Lung (tissue), 12 donors: ENCODE data around the gene SLC16A5. TPM values are rescaled to one million over a fixed set of nuclear protein-coding genes. Genes with fewer than 3 reads are reported as not detected.

Source experiments
- ATAC-seq: fragments of 200-7000 bp; cut with Tn5 transposase; one replicate; pipeline ENCODE4 v1.9.1; 2020; ENCODE audit warnings: moderate number of reproducible peaks; ENCODE audit not compliant: insufficient read depth, low FRiP score
- DNase-seq, 3 donors: peaks; one replicate each; pipeline ENCODE4 v3.0.0-alpha.2; 2013 to 2017
- H3K27ac ChIP-seq, 2 donors: one replicate each; pipeline ENCODE4 v1.5.1; 2013; ENCODE audit warnings: mild to moderate bottlenecking in 2 of 2, moderate library complexity in 2 of 2, control low read depth in 1 of 2, inconsistent platforms in 1 of 2, low read depth in 1 of 2, low read length in 1 of 2
- H3K27me3 ChIP-seq, 3 donors: one replicate each; pipeline ENCODE4 v1.5.1; 2013; ENCODE audit warnings: low read length in 2 of 3; ENCODE audit not compliant: control insufficient read depth in 3 of 3, insufficient read depth in 3 of 3
- H3K36me3 ChIP-seq, 4 donors: one replicate each; pipeline ENCODE4 v1.5.1; 2013; ENCODE audit warnings: low read length in 4 of 4, mild to moderate bottlenecking in 1 of 4, moderate library complexity in 1 of 4; ENCODE audit not compliant: control insufficient read depth in 4 of 4, insufficient read depth in 4 of 4
- H3K4me1 ChIP-seq, 5 donors: one replicate each; pipeline ENCODE4 v1.5.1; 2013; ENCODE audit warnings: low read length in 5 of 5, mild to moderate bottlenecking in 2 of 5, moderate library complexity in 1 of 5; ENCODE audit not compliant: control insufficient read depth in 5 of 5, insufficient read depth in 5 of 5
- H3K4me3 ChIP-seq: one replicate; pipeline ENCODE4 v1.5.1; 2013; ENCODE audit warnings: mild to moderate bottlenecking, control low read depth, moderate library complexity
- H3K9ac ChIP-seq, 2 donors: one replicate each; pipeline ENCODE4 v1.5.1; 2013; ENCODE audit warnings: low read length in 2 of 2, control low read depth in 1 of 2; ENCODE audit not compliant: insufficient read depth in 1 of 2
- H3K9me3 ChIP-seq, 4 donors: one replicate each; pipeline ENCODE4 v1.5.1; 2013; ENCODE audit warnings: low read length in 3 of 4, mild to moderate bottlenecking in 1 of 4, moderate library complexity in 1 of 4; ENCODE audit not compliant: control insufficient read depth in 4 of 4, insufficient read depth in 3 of 4
- WGBS, 2 donors: extraction: QIAGEN DNeasy Blood & Tissue Kit; methylation state at CpG; one replicate each; pipeline ENCODE4 v1.1.7; 2013; 5-methylcytosine and 5-hydroxymethylcytosine counted together
- polyA plus RNA-seq, 2 donors: library from polyadenylated mRNA; stranded (reverse); fragments of 200-250 nt; gene quantifications; one replicate each; pipeline ENCODE4 v1.2.1, GENCODE V29; 2013
- total RNA-seq, 2 donors: library from RNA; depleted of rRNA in 1 of 2; stranded (reverse); fragments of >200 nt in 1 of 2; gene quantifications; one replicate each; pipeline ENCODE4 v1.2.1, GENCODE V29; 2014 to 2021
- TF ChIP-seq, protein P1 (sequence below): IDR thresholded peaks from 2 replicates; pipeline ENCODE4 v1.5.1; 2012; ENCODE audit warnings: mild to moderate bottlenecking; ENCODE audit errors: control extremely low read depth, extremely low read depth
- donor health status: control.
- donor health status: control.
- donor health status: Bipolar disorder and iron deficiency.
- donor health status: healthy.
- donor health status: DM: yes; HTN: yes; CAD: no.

SLC16A5 gene
- total and polyA plus RNA-seq, 4 donors = 27.9 to 74.0 (median 42.4) TPM

DNA sequence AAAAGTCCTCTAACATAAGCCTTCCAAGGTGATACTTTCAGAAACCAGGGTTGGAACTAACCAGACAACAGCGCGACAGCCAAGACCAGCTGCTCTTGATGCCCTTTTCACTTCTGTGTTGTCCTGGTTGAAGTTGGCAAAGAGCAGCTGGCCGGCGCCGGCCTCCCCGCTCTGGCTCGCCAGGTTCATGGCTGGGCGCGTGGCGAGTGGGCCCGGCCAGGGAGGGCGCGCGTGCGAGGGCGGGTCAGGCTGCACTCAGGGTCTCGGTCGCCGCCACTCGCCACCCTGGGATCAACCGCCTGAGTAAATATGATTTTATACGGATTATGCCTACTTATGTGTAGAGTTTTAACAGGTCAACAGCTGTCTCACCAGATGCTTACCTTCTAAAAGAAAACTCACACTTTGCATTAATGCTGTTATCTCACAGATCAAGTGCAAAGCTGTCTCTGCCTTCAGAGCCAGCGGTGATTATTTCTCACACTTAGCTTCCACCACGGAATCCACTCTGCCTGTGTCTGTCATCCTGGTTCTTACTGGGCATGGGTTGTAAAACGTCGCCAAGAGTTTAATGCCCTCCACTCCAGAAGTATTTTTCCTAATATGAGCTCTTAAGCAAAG lies 27.2 kb upstream of the SLC16A5 start:
- no peak for ATAC-seq
- 93 to 96% methylated on average over 26 of the region's 26 CpGs for WGBS, 2 donors
- no peak overlapping the region for H3K4me3 ChIP-seq
- TF ChIP-seq, protein P1, sequence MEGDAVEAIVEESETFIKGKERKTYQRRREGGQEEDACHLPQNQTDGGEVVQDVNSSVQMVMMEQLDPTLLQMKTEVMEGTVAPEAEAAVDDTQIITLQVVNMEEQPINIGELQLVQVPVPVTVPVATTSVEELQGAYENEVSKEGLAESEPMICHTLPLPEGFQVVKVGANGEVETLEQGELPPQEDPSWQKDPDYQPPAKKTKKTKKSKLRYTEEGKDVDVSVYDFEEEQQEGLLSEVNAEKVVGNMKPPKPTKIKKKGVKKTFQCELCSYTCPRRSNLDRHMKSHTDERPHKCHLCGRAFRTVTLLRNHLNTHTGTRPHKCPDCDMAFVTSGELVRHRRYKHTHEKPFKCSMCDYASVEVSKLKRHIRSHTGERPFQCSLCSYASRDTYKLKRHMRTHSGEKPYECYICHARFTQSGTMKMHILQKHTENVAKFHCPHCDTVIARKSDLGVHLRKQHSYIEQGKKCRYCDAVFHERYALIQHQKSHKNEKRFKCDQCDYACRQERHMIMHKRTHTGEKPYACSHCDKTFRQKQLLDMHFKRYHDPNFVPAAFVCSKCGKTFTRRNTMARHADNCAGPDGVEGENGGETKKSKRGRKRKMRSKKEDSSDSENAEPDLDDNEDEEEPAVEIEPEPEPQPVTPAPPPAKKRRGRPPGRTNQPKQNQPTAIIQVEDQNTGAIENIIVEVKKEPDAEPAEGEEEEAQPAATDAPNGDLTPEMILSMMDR = no peak
- peaks cover 0 to 5% (median 0%) of the 10 kb centered on the region in 5 donors for H3K4me1 ChIP-seq
- H3K27me3 ChIP-seq = no peaks in the 10 kb centered on the region
- H3K9ac ChIP-seq = no peak overlapping the region
- peak overlapping the region in 1 of 2 donors; percentile 69 for H3K27ac ChIP-seq
- H3K36me3 ChIP-seq = peaks cover 2 to 44% (median 35%) of the 10 kb centered on the region in 4 donors
- H3K9me3 ChIP-seq = peaks cover 0 to 3% (median 0%) of the 10 kb centered on the region in 4 donors
- no peak for DNase-seq

DNA sequence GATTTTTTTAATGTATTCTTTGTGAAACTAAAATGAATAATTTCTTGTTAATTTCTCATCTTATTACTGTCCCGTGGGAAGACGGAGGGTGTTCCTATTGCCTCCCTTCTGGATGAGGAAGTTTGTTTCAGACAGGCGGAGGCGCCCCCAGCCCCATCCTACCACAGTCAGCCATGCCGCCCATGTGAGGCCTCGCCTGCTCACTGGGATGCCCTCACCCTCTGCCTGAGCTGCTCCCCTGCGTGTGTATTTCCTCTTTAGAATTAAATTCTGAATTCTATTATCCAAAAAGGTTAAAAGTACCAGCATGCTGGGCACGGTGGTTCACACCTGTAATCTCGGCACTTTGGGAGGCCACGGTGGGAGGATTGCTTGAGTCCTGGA lies 26.7 kb upstream of the SLC16A5 start:
- ATAC-seq (no peak), DNase-seq (no peak)
- Histone ChIP-seq H3K9me3 (peaks cover 0 to 3% (median 0%) of the 10 kb centered on the region in 4 donors), H3K9ac (no peak overlapping the region), H3K27me3 (no peaks in the 10 kb centered on the region), H3K4me1 (peaks cover 0 to 5% (median 0%) of the 10 kb centered on the region in 5 donors), H3K36me3 (peaks cover 2 to 44% (median 34%) of the 10 kb centered on the region in 4 donors), H3K27ac (no peak overlapping the region), H3K4me3 (no peak overlapping the region)
- 91 to 95% methylated on average over 10 of the region's 10 CpGs for WGBS, 2 donors
- TF ChIP-seq, protein P1 = no peak

DNA sequence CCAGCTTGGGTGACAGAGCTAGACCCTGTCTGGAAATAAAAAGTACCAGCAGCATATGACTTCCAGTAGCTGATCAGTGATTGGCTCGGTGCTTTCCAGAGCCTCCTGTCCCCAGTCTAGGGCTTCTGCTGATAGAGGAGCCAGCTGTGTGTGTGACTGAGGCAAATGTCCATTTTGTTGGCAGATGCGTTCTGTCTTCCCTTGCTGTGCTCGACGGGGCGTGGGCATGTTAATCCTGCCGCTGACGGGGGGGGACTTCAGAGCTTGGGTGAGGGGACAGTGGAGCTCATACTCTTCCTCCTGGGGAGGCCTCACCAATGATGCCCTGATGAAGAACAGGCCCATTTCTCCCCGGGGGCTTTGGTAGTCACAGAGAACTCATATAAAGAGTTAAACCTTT lies 26.1 kb upstream of the SLC16A5 start:
- peaks cover 0 to 3% (median 0%) of the 10 kb centered on the region in 4 donors for H3K9me3 ChIP-seq
- TF ChIP-seq, protein P1 = no peak
- WGBS, 2 donors = 91 to 93% methylated on average over 8 of the region's 8 CpGs
- no peak overlapping the region for H3K9ac ChIP-seq
- H3K4me1 ChIP-seq = peaks cover 0 to 5% (median 0%) of the 10 kb centered on the region in 5 donors
- no peak overlapping the region for H3K27ac ChIP-seq
- DNase-seq (no peak), ATAC-seq (no peak)
- no peaks in the 10 kb centered on the region for H3K27me3 ChIP-seq
- H3K36me3 ChIP-seq = peaks cover 2 to 44% (median 31%) of the 10 kb centered on the region in 4 donors
- no peak overlapping the region for H3K4me3 ChIP-seq

DNA sequence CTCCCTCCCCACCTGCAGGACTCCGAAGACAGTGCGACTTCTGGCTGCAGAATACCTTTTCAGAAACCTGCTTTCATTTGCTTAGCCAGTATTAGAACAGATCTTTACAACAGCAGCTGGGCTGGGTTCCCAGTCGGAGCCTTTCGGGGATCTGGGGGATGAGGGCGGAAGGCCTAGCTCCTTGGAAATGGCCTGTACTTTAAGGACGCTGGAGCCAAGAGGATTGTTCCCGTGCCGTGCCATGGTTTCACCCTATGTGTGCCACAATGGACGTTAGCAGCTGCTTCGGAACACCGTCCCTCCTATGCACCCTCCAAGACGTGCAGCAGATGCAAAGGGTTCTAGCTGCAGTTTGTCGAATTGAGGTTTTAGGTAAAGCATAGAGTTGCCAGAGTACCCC lies 24.6 kb upstream of the SLC16A5 start:
- DNase-seq (no peak), ATAC-seq (no peak)
- Histone ChIP-seq H3K9me3 (peaks cover 0 to 3% (median 0%) of the 10 kb centered on the region in 4 donors), H3K9ac (no peak overlapping the region), H3K4me3 (no peak overlapping the region), H3K4me1 (peaks cover 0 to 5% (median 0%) of the 10 kb centered on the region in 5 donors), H3K36me3 (peaks cover 2 to 43% (median 31%) of the 10 kb centered on the region in 4 donors), H3K27me3 (no peaks in the 10 kb centered on the region), H3K27ac (no peak overlapping the region)
- 93 to 95% methylated on average over 13 of the region's 13 CpGs for WGBS, 2 donors
- TF ChIP-seq, protein P1 = no peak
